GM23338 (cell line): Measurements from ENCODE around the gene GTF3C2.

ENCODE experiments used
- CREB1 ChIP-seq: fragments of 250-450 bp; sonication (Bioruptor Pico); IDR thresholded peaks from 2 replicates; pipeline ENCODE4 v1.5.0; 2020; ENCODE audit warnings: low read depth, mild to moderate bottlenecking, moderate library complexity
- EZH2 ChIP-seq: fragments of 200-600 bp; sonication (generic); IDR thresholded peaks from one replicate; pipeline ENCODE4 v1.8.0; 2017; ENCODE audit warnings: antibody characterized with exemption, mild to moderate bottlenecking, low read depth; ENCODE audit not compliant: unreplicated experiment
- JUNB ChIP-seq: IDR thresholded peaks from one replicate; pipeline ENCODE4 v1.6.1; 2016; ENCODE audit warnings: antibody characterized with exemption; ENCODE audit not compliant: unreplicated experiment
- POLR2AphosphoS5 ChIP-seq: IDR thresholded peaks from 2 replicates; pipeline ENCODE4 v1.6.1; 2016; ENCODE audit warnings: antibody characterized with exemption, low read depth
- REST ChIP-seq: IDR thresholded peaks from one replicate; pipeline ENCODE4 v1.6.1; 2018; ENCODE audit warnings: antibody characterized with exemption; ENCODE audit not compliant: unreplicated experiment
- TF ChIP-seq, protein P1 (sequence below), 2 experiments: fragments of 200-600 bp in 1 of 2; sonication (generic) in 1 of 2; conservative IDR thresholded peaks; 2 replicates each; pipeline versions ENCODE4 v1.5.1 to v1.6.1; 2016 to 2017; ENCODE audit warnings: antibody characterized with exemption in 2 of 2, low read depth in 2 of 2, mild to moderate bottlenecking in 2 of 2, moderate library complexity in 1 of 2

DNA sequence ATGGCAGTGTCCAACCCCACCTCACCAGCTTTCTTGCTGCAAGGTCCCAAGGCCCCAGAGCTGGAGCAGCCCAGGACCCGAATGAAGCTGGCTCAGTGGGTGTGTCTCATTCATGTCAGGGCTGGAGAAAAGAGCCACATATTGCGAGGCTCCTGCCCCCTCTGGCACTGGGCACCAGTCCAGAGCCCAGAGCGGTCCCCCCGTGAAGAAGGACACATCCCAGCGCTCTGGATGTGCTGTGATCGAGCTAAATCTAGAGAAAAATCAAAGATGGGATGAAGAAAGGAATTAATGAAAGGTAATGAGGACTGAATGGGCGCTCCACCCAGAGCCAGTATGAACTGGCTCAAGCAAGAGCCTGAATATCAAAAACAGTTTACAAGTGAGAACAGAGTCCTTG is 20.4 kb downstream of the GTF3C2 start:
- TF ChIP-seq, protein P1, sequence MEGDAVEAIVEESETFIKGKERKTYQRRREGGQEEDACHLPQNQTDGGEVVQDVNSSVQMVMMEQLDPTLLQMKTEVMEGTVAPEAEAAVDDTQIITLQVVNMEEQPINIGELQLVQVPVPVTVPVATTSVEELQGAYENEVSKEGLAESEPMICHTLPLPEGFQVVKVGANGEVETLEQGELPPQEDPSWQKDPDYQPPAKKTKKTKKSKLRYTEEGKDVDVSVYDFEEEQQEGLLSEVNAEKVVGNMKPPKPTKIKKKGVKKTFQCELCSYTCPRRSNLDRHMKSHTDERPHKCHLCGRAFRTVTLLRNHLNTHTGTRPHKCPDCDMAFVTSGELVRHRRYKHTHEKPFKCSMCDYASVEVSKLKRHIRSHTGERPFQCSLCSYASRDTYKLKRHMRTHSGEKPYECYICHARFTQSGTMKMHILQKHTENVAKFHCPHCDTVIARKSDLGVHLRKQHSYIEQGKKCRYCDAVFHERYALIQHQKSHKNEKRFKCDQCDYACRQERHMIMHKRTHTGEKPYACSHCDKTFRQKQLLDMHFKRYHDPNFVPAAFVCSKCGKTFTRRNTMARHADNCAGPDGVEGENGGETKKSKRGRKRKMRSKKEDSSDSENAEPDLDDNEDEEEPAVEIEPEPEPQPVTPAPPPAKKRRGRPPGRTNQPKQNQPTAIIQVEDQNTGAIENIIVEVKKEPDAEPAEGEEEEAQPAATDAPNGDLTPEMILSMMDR (conservative IDR thresholded peaks at IDR 0.05; ENCODE audit: low read depth in 2 of 2): no peak
- TF ChIP-seq EZH2: no peak
- no peak for TF ChIP-seq POLR2AphosphoS5
- TF ChIP-seq REST: no peak
- no peak for TF ChIP-seq JUNB
- no peak for TF ChIP-seq CREB1 (CRISPR knock-in tag)
